ENCODE measurements around the gene DCAF6. TPM values are rescaled to one million over a fixed set of nuclear protein-coding genes. Genes with fewer than 3 reads are reported as not detected.
A peak's percentile ranks its signal among the peaks of the same experiment; 100 is the strongest.

Gene DCAF6
- total and polyA plus RNA-seq, 7 donors = 33.6 to 102 (median 79.6) TPM

DNA sequence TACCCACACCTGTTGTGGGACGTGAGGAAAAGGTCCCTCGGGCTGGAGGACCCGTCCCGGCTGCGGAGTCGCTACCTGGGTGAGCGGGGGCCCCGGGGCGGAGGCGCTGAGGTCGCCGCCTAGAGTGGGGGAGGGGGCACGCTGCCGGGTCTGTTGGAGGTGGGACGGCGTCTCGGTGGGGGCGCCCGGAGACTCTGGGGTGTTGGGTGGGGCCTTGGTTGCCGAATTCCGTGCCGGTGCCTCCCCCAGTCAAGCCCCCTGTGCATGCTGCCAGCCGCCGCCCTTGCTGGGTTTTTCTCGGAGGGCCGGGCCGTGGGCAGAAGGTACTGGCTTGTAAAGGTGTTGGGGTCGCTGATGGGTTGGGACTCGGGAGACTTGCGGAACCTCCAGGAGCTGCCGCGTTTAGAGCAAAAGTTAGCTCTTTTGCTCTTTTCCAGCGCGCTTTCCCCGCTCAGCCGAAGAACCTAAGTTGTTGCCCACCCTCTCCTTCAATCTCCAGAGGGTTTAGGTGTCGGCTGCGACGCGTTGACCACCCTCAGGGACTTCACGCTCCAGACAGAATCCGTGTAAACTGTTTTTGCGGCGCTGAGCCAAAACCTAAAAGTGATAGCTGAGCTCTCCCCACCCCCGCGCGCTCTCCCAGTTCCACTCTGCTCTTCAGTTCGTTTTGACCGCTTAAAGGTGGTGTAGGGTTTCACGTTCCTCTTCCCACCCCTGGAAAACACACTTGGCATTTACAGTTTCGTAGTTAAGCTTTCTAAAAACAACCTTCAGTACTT lies 636 bp downstream of the DCAF6 start, which contains the start of gene MPC2:
Gene MPC2 (minus strand): TSS at position 143 of the 779 bp plus-strand sequence. CDS start 1,231 bp downstream, outside the sequence.
- peak; percentile 27 to 68 (median 48) for TF ChIP-seq POLR2AphosphoS5 (IDR thresholded peaks at IDR 0.05)
- no peak for TF ChIP-seq EP300 (IDR thresholded peaks at IDR 0.05)
- Histone ChIP-seq H3K27ac (peak within 1 kb of the TSS; percentile 95 to 99 (median 96)), H3K4me1 (peaks cover 0 to 57% (median 43%) of the 10 kb centered on the region in 4 donors), H3K36me3 (no peaks in the 10 kb centered on the region), H3K27me3 (no peaks in the 10 kb centered on the region), H3K9me3 (no peaks in the 10 kb centered on the region), H3K4me3 (peak within 1 kb of the TSS; percentile 70 to 99 (median 86))
- peak; percentile 89 for DNase-seq
- intact Hi-C loops (cut with DNase I) = loop anchor here (5.0 kb wide), 5 partner anchors 145 to 715 kb away; partner anchors contain the start of genes MPZL1, POU2F1 and TIPRL
- 0% methylated on average over 51 of the region's 51 CpGs for WGBS, 2 donors

DNA sequence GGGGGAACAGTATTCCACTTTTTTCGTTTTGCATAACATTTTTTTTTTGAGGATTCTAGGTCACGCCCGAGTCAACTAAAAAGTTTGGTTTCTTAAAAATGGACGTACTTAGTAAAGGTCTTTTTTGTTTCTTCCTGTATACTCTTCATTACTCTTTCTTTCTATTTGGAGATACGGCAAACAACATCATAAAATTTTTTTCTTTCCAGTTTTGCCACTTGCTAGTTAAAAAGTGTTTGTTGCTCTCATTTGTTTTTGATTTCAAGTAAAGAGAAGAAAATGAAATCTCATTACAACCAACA lies 1.2 kb downstream of the DCAF6 start:
- intact Hi-C loops (cut with DNase I) = loop anchor here (5.0 kb wide), 5 partner anchors 145 to 715 kb away; partner anchors contain the start of genes MPZL1, POU2F1 and TIPRL

DNA sequence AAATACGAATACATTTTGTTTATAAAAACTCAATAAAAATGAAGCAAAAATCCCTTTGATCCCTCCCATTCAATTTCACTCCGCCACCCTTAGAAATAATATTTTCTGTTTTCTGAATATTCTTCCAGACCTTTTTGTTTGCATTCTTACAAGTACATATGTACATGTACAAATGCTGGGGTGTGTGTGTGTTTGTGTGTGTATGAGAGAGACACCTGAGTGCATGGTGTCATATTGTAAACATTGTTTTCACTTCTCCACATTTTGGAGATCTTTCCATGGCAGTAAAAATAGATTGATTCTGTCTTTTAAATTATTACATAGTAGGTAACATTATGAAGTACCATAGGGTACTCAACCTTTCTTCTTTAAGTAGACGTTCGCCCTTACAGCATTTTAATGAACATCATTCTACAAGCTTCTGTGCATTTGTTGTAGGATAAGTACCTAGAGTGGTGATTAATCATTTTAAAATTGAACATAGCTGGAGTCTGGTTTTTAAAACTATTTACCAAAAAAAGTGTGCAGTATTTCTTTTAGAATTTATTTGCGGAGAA lies 1.7 kb downstream of the DCAF6 start:
- DNase-seq = no peak
- Histone ChIP-seq H3K4me3 (peak overlapping the region; percentile 70 to 99 (median 86)), H3K27me3 (no peaks in the 10 kb centered on the region), H3K4me1 (peaks cover 0 to 54% (median 39%) of the 10 kb centered on the region in 4 donors), H3K27ac (peak overlapping the region; percentile 95 to 99 (median 96)), H3K36me3 (no peaks in the 10 kb centered on the region), H3K9me3 (no peaks in the 10 kb centered on the region)
- TF ChIP-seq, protein P1, sequence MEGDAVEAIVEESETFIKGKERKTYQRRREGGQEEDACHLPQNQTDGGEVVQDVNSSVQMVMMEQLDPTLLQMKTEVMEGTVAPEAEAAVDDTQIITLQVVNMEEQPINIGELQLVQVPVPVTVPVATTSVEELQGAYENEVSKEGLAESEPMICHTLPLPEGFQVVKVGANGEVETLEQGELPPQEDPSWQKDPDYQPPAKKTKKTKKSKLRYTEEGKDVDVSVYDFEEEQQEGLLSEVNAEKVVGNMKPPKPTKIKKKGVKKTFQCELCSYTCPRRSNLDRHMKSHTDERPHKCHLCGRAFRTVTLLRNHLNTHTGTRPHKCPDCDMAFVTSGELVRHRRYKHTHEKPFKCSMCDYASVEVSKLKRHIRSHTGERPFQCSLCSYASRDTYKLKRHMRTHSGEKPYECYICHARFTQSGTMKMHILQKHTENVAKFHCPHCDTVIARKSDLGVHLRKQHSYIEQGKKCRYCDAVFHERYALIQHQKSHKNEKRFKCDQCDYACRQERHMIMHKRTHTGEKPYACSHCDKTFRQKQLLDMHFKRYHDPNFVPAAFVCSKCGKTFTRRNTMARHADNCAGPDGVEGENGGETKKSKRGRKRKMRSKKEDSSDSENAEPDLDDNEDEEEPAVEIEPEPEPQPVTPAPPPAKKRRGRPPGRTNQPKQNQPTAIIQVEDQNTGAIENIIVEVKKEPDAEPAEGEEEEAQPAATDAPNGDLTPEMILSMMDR (IDR thresholded peaks at IDR 0.05) = no peak
- intact Hi-C loops (cut with DNase I) = loop anchor here (5.0 kb wide), 5 partner anchors 144 to 716 kb away; partner anchors contain the start of genes MPZL1, POU2F1 and TIPRL
- WGBS, 2 donors = 21 to 50% methylated on average over 5 of the region's 5 CpGs

More for the DNA sequence above, 1.2 kb downstream of the DCAF6 start:
- peak overlapping the region; percentile 70 to 99 (median 86) for H3K4me3 ChIP-seq
- H3K9me3 ChIP-seq = no peaks in the 10 kb centered on the region
- no peaks in the 10 kb centered on the region for H3K27me3 ChIP-seq
- peaks cover 0 to 57% (median 42%) of the 10 kb centered on the region in 4 donors for H3K4me1 ChIP-seq
- peak overlapping the region; percentile 95 to 99 (median 96) for H3K27ac ChIP-seq
- no peaks in the 10 kb centered on the region for H3K36me3 ChIP-seq
- no peak for DNase-seq
- WGBS, 2 donors = 0 to 1% methylated on average over 5 of the region's 5 CpGs
- TF ChIP-seq, protein P1 (IDR thresholded peaks at IDR 0.05) = no peak
- TF ChIP-seq POLR2A (IDR thresholded peaks at IDR 0.05) (no peak), EP300 (IDR thresholded peaks at IDR 0.05) (no peak), POLR2AphosphoS5 (IDR thresholded peaks at IDR 0.05) (no peak)

DNA sequence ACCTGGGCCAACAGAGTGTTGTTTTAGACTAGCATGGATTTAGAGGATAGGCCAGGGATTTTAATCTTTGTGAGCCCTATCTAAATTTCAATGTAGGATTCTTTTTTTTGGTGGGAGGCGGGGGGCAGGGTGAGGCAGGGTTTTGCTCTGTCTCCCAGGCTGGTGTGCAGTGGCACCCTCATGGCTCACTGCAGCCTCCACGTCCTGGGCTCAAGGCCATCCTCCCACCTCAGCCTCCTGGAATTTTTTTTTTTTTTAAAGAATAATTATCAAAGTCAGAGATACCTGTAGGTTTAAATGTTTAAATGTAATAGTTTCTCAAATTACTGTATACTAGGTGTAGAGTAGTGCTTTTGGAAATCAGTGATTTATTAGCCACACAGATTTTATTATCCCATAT lies 3.8 kb downstream of the DCAF6 start:
- WGBS, 2 donors = 95 to 96% methylated on average over 2 of the region's 2 CpGs
- TF ChIP-seq, protein P1 (IDR thresholded peaks at IDR 0.05) = no peak
- no peak for TF ChIP-seq EP300 (IDR thresholded peaks at IDR 0.05)
- no peak for TF ChIP-seq POLR2A (IDR thresholded peaks at IDR 0.05)
- no peak for TF ChIP-seq POLR2AphosphoS5 (IDR thresholded peaks at IDR 0.05)
- Histone ChIP-seq H3K27me3 (no peaks in the 10 kb centered on the region), H3K27ac (no peak overlapping the region), H3K4me3 (no peak overlapping the region), H3K4me1 (peaks cover 0 to 39% (median 29%) of the 10 kb centered on the region in 4 donors), H3K36me3 (no peaks in the 10 kb centered on the region), H3K9me3 (no peaks in the 10 kb centered on the region)
- DNase-seq = no peak
- intact Hi-C loops (cut with DNase I) = no loop called here

DNA sequence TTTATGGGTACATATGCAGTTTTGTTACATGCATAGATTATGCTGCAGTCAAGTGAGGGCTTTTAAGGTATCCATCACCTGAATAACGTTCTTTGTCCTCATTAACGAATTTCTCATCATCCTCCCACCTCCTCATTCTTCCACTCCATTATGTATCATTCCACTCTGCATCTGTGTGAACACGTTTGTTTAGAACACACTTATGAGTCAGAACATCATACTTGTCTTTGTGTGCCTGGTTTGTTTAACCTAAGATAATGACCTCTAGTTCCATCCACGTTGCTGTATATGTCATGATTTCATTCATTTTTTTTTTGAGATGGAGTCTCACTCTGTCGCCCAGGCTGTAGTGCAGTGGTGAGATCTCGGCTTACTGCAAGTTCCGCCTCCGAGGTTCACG lies 7.1 kb downstream of the DCAF6 start:
- intact Hi-C loops (cut with DNase I) = no loop called here
- no peaks in the 10 kb centered on the region for H3K9me3 ChIP-seq
- WGBS, 2 donors = 88 to 92% methylated on average over 9 of the region's 9 CpGs
- no peaks in the 10 kb centered on the region for H3K36me3 ChIP-seq
- H3K4me1 ChIP-seq = peaks cover 0 to 43% (median 29%) of the 10 kb centered on the region in 4 donors
- no peak for DNase-seq
- TF ChIP-seq, protein P1 (IDR thresholded peaks at IDR 0.05) = no peak
- TF ChIP-seq POLR2AphosphoS5 (IDR thresholded peaks at IDR 0.05) (no peak), POLR2A (IDR thresholded peaks at IDR 0.05) (no peak), EP300 (IDR thresholded peaks at IDR 0.05) (no peak)
- no peak overlapping the region for H3K27ac ChIP-seq
- no peaks in the 10 kb centered on the region for H3K27me3 ChIP-seq
- H3K4me3 ChIP-seq = no peak overlapping the region
